Measurements from ENCODE around the gene ADARB1.

DNA sequence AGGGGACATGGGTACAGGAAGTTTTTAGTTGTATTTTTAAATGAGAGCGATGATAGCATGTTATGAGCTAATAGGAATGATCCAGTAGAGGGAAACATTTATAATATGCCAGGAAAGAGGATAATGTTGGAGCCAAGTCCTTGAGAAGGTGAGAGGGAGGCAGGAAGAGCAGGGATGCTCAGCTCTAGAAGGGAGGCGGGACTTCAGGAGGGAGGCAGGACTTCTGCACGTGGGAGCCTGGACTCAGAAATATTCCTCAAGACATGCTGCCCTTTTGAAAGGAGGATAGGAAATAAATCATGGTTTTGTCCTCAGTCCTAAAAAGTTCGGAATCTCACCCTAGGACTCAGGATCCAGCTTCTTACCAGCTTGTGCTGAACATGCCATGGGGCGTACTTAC is 5.9 kb downstream of the ADARB1 start:
- TF ChIP-seq, protein P1, sequence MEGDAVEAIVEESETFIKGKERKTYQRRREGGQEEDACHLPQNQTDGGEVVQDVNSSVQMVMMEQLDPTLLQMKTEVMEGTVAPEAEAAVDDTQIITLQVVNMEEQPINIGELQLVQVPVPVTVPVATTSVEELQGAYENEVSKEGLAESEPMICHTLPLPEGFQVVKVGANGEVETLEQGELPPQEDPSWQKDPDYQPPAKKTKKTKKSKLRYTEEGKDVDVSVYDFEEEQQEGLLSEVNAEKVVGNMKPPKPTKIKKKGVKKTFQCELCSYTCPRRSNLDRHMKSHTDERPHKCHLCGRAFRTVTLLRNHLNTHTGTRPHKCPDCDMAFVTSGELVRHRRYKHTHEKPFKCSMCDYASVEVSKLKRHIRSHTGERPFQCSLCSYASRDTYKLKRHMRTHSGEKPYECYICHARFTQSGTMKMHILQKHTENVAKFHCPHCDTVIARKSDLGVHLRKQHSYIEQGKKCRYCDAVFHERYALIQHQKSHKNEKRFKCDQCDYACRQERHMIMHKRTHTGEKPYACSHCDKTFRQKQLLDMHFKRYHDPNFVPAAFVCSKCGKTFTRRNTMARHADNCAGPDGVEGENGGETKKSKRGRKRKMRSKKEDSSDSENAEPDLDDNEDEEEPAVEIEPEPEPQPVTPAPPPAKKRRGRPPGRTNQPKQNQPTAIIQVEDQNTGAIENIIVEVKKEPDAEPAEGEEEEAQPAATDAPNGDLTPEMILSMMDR (conservative IDR thresholded peaks at IDR 0.05; ENCODE audit: low read depth, low read length) = no peak
- TF ChIP-seq EZH2 (IDR thresholded peaks at IDR 0.05; ENCODE audit: low read length, unreplicated experiment) = no peak

Data from PC-3 (cell line).